Measurements from ENCODE around the gene KIAA1217.

- no peak for TF ChIP-seq MAX (CRISPR knock-in tag; IDR thresholded peaks at IDR 0.05)
- TF ChIP-seq ARID4B (CRISPR knock-in tag; IDR thresholded peaks at IDR 0.05): no peak
- no peak for TF ChIP-seq HDAC2 (IDR thresholded peaks at IDR 0.05)
- no peak for TF ChIP-seq CHD1 (IDR thresholded peaks at IDR 0.05; ENCODE audit: low read length)
- TF ChIP-seq POLR2A (conservative IDR thresholded peaks at IDR 0.05): no peak
- TF ChIP-seq, protein P1, sequence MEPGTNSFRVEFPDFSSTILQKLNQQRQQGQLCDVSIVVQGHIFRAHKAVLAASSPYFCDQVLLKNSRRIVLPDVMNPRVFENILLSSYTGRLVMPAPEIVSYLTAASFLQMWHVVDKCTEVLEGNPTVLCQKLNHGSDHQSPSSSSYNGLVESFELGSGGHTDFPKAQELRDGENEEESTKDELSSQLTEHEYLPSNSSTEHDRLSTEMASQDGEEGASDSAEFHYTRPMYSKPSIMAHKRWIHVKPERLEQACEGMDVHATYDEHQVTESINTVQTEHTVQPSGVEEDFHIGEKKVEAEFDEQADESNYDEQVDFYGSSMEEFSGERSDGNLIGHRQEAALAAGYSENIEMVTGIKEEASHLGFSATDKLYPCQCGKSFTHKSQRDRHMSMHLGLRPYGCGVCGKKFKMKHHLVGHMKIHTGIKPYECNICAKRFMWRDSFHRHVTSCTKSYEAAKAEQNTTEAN (CRISPR knock-in tag; IDR thresholded peaks at IDR 0.05): no peak
- TF ChIP-seq CEBPB (tag; IDR thresholded peaks at IDR 0.05): no peak
Measured at GRCh38 chr10:24552346-24553016, 343.5 kb downstream of the KIAA1217 start.
